ENCODE results near the gene INSYN2B.

INSYN2B gene

DNA sequence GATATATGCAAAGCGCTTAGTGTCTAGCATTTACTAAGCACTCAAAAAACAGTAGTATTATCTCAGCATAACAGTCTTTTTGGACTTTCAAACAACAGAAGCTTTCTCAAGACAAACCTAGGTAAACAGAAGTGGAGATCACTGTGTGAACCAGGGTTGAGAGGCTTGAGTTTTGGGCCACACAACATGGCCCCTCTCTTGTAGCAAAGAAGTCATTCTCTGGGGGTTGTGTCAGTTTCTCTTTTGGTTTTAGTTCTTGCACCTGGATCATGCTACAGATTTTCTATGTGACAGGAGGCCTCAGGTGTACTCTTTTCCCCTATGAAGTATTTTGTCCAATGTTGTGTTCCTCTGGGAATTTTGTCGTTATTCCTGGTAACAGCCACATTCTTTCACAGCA is 30.0 kb downstream of the INSYN2B start:
- Histone ChIP-seq H3K27me3 (ENCODE audit: insufficient read depth, poor library complexity, severe bottlenecking) (no peaks in the 10 kb centered on the region), H3K27ac (replicated peaks) (no peak overlapping the region), H3K4me3 (replicated peaks; ENCODE audit: insufficient read depth, low read length) (no peak overlapping the region)
- no peak for DNase-seq (ENCODE audit: low read depth in 1 of 2, low spot score in 1 of 2)
- TF ChIP-seq, protein P1, sequence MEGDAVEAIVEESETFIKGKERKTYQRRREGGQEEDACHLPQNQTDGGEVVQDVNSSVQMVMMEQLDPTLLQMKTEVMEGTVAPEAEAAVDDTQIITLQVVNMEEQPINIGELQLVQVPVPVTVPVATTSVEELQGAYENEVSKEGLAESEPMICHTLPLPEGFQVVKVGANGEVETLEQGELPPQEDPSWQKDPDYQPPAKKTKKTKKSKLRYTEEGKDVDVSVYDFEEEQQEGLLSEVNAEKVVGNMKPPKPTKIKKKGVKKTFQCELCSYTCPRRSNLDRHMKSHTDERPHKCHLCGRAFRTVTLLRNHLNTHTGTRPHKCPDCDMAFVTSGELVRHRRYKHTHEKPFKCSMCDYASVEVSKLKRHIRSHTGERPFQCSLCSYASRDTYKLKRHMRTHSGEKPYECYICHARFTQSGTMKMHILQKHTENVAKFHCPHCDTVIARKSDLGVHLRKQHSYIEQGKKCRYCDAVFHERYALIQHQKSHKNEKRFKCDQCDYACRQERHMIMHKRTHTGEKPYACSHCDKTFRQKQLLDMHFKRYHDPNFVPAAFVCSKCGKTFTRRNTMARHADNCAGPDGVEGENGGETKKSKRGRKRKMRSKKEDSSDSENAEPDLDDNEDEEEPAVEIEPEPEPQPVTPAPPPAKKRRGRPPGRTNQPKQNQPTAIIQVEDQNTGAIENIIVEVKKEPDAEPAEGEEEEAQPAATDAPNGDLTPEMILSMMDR (IDR thresholded peaks at IDR 0.05; ENCODE audit: insufficient read depth, low read length) = no peak
- TF ChIP-seq GABPA (IDR thresholded peaks at IDR 0.05; ENCODE audit: low read depth) (no peak), SPI1 (IDR thresholded peaks at IDR 0.05; ENCODE audit: borderline replicate concordance, low read depth) (no peak), POLR2AphosphoS5 (IDR thresholded peaks at IDR 0.05; ENCODE audit: low read depth) (no peak)
- TF ChIP-seq, protein P2, sequence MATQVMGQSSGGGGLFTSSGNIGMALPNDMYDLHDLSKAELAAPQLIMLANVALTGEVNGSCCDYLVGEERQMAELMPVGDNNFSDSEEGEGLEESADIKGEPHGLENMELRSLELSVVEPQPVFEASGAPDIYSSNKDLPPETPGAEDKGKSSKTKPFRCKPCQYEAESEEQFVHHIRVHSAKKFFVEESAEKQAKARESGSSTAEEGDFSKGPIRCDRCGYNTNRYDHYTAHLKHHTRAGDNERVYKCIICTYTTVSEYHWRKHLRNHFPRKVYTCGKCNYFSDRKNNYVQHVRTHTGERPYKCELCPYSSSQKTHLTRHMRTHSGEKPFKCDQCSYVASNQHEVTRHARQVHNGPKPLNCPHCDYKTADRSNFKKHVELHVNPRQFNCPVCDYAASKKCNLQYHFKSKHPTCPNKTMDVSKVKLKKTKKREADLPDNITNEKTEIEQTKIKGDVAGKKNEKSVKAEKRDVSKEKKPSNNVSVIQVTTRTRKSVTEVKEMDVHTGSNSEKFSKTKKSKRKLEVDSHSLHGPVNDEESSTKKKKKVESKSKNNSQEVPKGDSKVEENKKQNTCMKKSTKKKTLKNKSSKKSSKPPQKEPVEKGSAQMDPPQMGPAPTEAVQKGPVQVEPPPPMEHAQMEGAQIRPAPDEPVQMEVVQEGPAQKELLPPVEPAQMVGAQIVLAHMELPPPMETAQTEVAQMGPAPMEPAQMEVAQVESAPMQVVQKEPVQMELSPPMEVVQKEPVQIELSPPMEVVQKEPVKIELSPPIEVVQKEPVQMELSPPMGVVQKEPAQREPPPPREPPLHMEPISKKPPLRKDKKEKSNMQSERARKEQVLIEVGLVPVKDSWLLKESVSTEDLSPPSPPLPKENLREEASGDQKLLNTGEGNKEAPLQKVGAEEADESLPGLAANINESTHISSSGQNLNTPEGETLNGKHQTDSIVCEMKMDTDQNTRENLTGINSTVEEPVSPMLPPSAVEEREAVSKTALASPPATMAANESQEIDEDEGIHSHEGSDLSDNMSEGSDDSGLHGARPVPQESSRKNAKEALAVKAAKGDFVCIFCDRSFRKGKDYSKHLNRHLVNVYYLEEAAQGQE (IDR thresholded peaks at IDR 0.05; ENCODE audit: insufficient replicate concordance, low read depth) = no peak

- DNase-seq (ENCODE audit: low read depth in 1 of 2, low spot score in 1 of 2) = no peak
- no peak overlapping the region for H3K4me3 ChIP-seq (replicated peaks; ENCODE audit: insufficient read depth, low read length)
- H3K27me3 ChIP-seq (ENCODE audit: insufficient read depth, poor library complexity, severe bottlenecking) = no peaks in the 10 kb centered on the region
- TF ChIP-seq, protein P1 (IDR thresholded peaks at IDR 0.05; ENCODE audit: insufficient read depth, low read length) = no peak
- TF ChIP-seq, protein P2 (IDR thresholded peaks at IDR 0.05; ENCODE audit: insufficient replicate concordance, low read depth) = no peak
- TF ChIP-seq SPI1 (IDR thresholded peaks at IDR 0.05; ENCODE audit: borderline replicate concordance, low read depth) (no peak), POLR2AphosphoS5 (IDR thresholded peaks at IDR 0.05; ENCODE audit: low read depth) (no peak), GABPA (IDR thresholded peaks at IDR 0.05; ENCODE audit: low read depth) (no peak)
- H3K27ac ChIP-seq (replicated peaks) = no peak overlapping the region
Measured at GRCh38 chr5:169946743-169947295, 33.5 kb downstream of the INSYN2B start.

DNA sequence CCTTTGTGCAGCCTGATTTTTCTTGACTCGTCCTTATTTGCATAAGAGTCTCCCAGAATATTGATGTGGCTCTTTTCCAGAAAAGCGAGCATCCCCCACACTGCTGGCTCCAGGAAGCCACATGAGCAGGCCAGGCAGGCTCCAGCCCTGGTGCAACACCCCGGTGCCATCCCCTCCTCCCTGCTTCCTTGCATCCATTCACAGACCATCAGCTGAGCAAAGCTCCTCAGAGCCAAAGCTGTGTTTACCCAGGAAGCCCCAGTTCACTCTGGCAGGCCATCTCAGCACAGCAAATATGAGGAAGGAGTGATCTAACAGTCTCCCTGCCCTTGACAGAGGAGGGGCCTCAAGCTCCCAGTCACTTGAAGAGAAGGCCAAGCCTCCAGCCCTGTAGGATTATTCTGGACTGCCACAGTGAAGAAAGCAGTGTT is 34.4 kb downstream of the INSYN2B start:
- H3K27ac ChIP-seq (replicated peaks) = no peak overlapping the region

More for the DNA sequence above, 34.4 kb downstream of the INSYN2B start:
- H3K27me3 ChIP-seq (ENCODE audit: insufficient read depth, poor library complexity, severe bottlenecking) = no peaks in the 10 kb centered on the region
- no peak overlapping the region for H3K4me3 ChIP-seq (replicated peaks; ENCODE audit: insufficient read depth, low read length)
- TF ChIP-seq POLR2AphosphoS5 (IDR thresholded peaks at IDR 0.05; ENCODE audit: low read depth) (no peak), GABPA (IDR thresholded peaks at IDR 0.05; ENCODE audit: low read depth) (no peak), SPI1 (IDR thresholded peaks at IDR 0.05; ENCODE audit: borderline replicate concordance, low read depth) (no peak)
- TF ChIP-seq, protein P1 (IDR thresholded peaks at IDR 0.05; ENCODE audit: insufficient read depth, low read length) = no peak
- TF ChIP-seq, protein P2 (IDR thresholded peaks at IDR 0.05; ENCODE audit: insufficient replicate concordance, low read depth) = no peak
- peak in 1 of 2 experiments; percentile 5 for DNase-seq (ENCODE audit: low read depth in 1 of 2, low spot score in 1 of 2)

Measured in HL-60 (cell line).